NCI-H748 (cell line): ENCODE data around the gene NAA15.
"Not testable (repeated sequence)": the region's sequence is repeated elsewhere in the genome, so short reads cannot be mapped to it uniquely, and the experiment has no call there.

ENCODE experiments used
- DNase-seq: peaks from one replicate; lab custom pipeline; 2025; ENCODE audit not compliant: unreplicated experiment; lab: John Stamatoyannopoulos, UW

The NAA15 gene

GRCh38 chr4:139295942-139296299, 5.4 kb upstream of the NAA15 start:
- DNase-seq = no peak

GRCh38 chr4:139297001-139297410, 4.3 kb upstream of the NAA15 start:
- DNase-seq = no peak

- no peak for DNase-seq
These were observed 1.8 kb upstream of the NAA15 start for GRCh38 chr4:139299536-139299935.

- DNase-seq = peak; percentile 20
These were observed 733 bp upstream of the NAA15 start for GRCh38 chr4:139300431-139301112.

- peak; percentile 49 for DNase-seq
These were observed 711 bp downstream of the NAA15 start, which contains the start of gene NDUFC1 for GRCh38 chr4:139301821-139302611. Gene NDUFC1, minus strand, starts transcription at chr4:139302477. Its CDS starts 6,679 bp downstream, at chr4:139295798.

- no peak for DNase-seq
These were observed 3.6 kb downstream of the NAA15 start for GRCh38 chr4:139304920-139305319.

- DNase-seq = no peak
These were observed 10.6 kb downstream of the NAA15 start for GRCh38 chr4:139311909-139312308.

- DNase-seq = no peak
These were observed 11.4 kb downstream of the NAA15 start for GRCh38 chr4:139312552-139313332.

- DNase-seq = not testable (repeated sequence)
These were observed 12.1 kb downstream of the NAA15 start for GRCh38 chr4:139313414-139313813.

- no peak for DNase-seq
These were observed 12.9 kb downstream of the NAA15 start for GRCh38 chr4:139314047-139314800.

GRCh38 chr4:139315221-139315675, 13.9 kb downstream of the NAA15 start:
- DNase-seq = no peak

GRCh38 chr4:139316733-139317132, 15.4 kb downstream of the NAA15 start:
- no peak for DNase-seq

GRCh38 chr4:139317635-139318034, 16.3 kb downstream of the NAA15 start:
- no peak for DNase-seq

GRCh38 chr4:139319571-139319970, 18.3 kb downstream of the NAA15 start:
- no peak for DNase-seq

- not testable (repeated sequence) for DNase-seq
These were observed 20.8 kb downstream of the NAA15 start for GRCh38 chr4:139322070-139322469.

GRCh38 chr4:139322541-139322940, 21.2 kb downstream of the NAA15 start:
- DNase-seq = not testable (repeated sequence)

- DNase-seq = no peak
These were observed 23.3 kb downstream of the NAA15 start for GRCh38 chr4:139324620-139325019.

GRCh38 chr4:139329665-139330200, 28.4 kb downstream of the NAA15 start:
- DNase-seq = no peak

GRCh38 chr4:139330283-139330682, 29.0 kb downstream of the NAA15 start:
- no peak for DNase-seq

GRCh38 chr4:139331185-139331584, 29.9 kb downstream of the NAA15 start:
- DNase-seq = no peak
